Measurements from ENCODE around the gene MRGPRX2. TPM values are rescaled to one million over a fixed set of nuclear protein-coding genes. Genes with fewer than 3 reads are reported as not detected.

The MRGPRX2 gene
- total and polyA plus RNA-seq, 9 of the 15 experiments (the other 6 are each of a cell fraction or from before 2014, with no cell fraction given) = not detected

- in situ Hi-C loops (cut with MboI) (no loop called here), intact Hi-C loops (cut with micrococcal nuclease) (no loop called here)
- Histone ChIP-seq H3K27ac (ENCODE audit: extremely low read depth, low read depth, low read length) (no peak overlapping the region), H4K20me1 (replicated peaks; ENCODE audit: control insufficient read depth, insufficient read depth, low read length) (no peaks in the 10 kb centered on the region), H3K4me2 (ENCODE audit: insufficient read depth, low read length) (no peak overlapping the region), H3K9me1 (ENCODE audit: control insufficient read depth, insufficient read depth, low read length) (no peaks in the 10 kb centered on the region), H2AFZ (ENCODE audit: low read depth, low read length) (no peak overlapping the region), H3K4me3 (no peak overlapping the region), H3K9ac (ENCODE audit: insufficient read depth in 1 of 2, low read depth in 2 of 2, low read length in 2 of 2) (no peak overlapping the region), H3K27me3 (ENCODE audit: control insufficient read depth in 2 of 2, insufficient read depth in 2 of 2, low read length in 2 of 2) (no peaks in the 10 kb centered on the region), H3K79me2 (ENCODE audit: control insufficient read depth, insufficient read depth, low read length) (no peaks in the 10 kb centered on the region), H3K36me3 (ENCODE audit: control insufficient read depth, insufficient read depth, low read length) (no peaks in the 10 kb centered on the region), H3K4me1 (replicated peaks in 1 of 2; ENCODE audit: control insufficient read depth in 2 of 2, insufficient read depth in 2 of 2, low read length in 2 of 2) (no peaks in the 10 kb centered on the region), H3K9me3 (replicated peaks; ENCODE audit: control insufficient read depth, insufficient read depth, low read depth, low read length) (no peaks in the 10 kb centered on the region)
- POLR2A ChIA-PET = interaction anchor here (0.9 kb wide), 1 partner anchor 11 kb away, joined by 4 read pairs; no protein-coding TSS in a partner anchor
- TF ChIP-seq C11orf30 (IDR thresholded peaks at IDR 0.05; ENCODE audit: low read depth) (peak; percentile 34; the same call in 1 of the 2 replicates), KLF1 (tag; IDR thresholded peaks at IDR 0.05) (no peak), ZNF316 (IDR thresholded peaks at IDR 0.05) (peak; percentile 69), ZBED1 (IDR thresholded peaks at IDR 0.05) (no peak), MAFF (IDR thresholded peaks at IDR 0.05; ENCODE audit: low read length) (peak; percentile 46; the same call in 1 of the 2 replicates), MAFG (tag; conservative IDR thresholded peaks at IDR 0.05) (0 out of 2 replicates have a peak, but pooled peaks have one; percentile 28)
- WGBS (ENCODE audit: insufficient coverage, low coverage, missing lambda C conversion rate) = 0% methylated on average over 1 of the region's 1 CpG
- no TSS peak for BruUV-seq (replicated peaks)
- FAIRE-seq (no peak), DNase-seq (ENCODE audit: extremely low read depth in 1 of 4, low spot score in 3 of 4) (no peak), ATAC-seq (no peak)
- CTCF ChIA-PET (ENCODE audit: low intra/inter-chr PET ratio) = no interaction called here
These were observed 21.1 kb downstream of the MRGPRX2 start for GRCh38 chr11:19039409-19039808.

DNA sequence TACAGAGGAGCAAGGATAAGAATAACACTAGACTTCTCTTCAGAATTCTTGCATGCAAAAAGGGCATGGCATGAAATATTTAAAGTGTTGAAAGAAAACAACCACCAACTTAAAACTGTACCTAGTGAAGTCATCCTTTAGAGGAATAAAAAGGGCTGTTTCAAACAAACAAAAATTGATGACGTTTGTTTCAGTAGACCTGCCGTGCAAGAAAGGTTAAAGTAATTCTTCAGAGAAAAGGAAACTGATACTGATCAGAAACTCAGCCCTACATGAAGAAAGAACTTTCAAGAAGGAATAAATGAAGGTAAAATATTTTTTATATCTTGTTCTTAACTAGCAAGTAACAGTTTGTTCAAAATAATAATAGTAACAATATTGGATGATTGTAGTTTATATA is 27.5 kb downstream of the MRGPRX2 start:
- Histone ChIP-seq H4K20me1 (replicated peaks; ENCODE audit: control insufficient read depth, insufficient read depth, low read length) (no peaks in the 10 kb centered on the region), H2AFZ (ENCODE audit: low read depth, low read length) (no peak overlapping the region), H3K27ac (ENCODE audit: extremely low read depth, low read depth, low read length) (no peak overlapping the region), H3K4me3 (no peak overlapping the region), H3K27me3 (ENCODE audit: control insufficient read depth in 2 of 2, insufficient read depth in 2 of 2, low read length in 2 of 2) (no peaks in the 10 kb centered on the region), H3K4me1 (replicated peaks in 1 of 2; ENCODE audit: control insufficient read depth in 2 of 2, insufficient read depth in 2 of 2, low read length in 2 of 2) (no peaks in the 10 kb centered on the region), H3K9me3 (replicated peaks; ENCODE audit: control insufficient read depth, insufficient read depth, low read depth, low read length) (no peaks in the 10 kb centered on the region), H3K9ac (ENCODE audit: insufficient read depth in 1 of 2, low read depth in 2 of 2, low read length in 2 of 2) (no peak overlapping the region), H3K36me3 (ENCODE audit: control insufficient read depth, insufficient read depth, low read length) (no peaks in the 10 kb centered on the region), H3K79me2 (ENCODE audit: control insufficient read depth, insufficient read depth, low read length) (no peaks in the 10 kb centered on the region), H3K4me2 (ENCODE audit: insufficient read depth, low read length) (no peak overlapping the region), H3K9me1 (ENCODE audit: control insufficient read depth, insufficient read depth, low read length) (no peaks in the 10 kb centered on the region)
- no peak for DNase-seq (ENCODE audit: extremely low read depth in 1 of 4, low spot score in 3 of 4)
- no TSS peak for BruUV-seq (replicated peaks)
- in situ Hi-C loops (cut with MboI) = no loop called here
- WGBS (ENCODE audit: insufficient coverage, low coverage, missing lambda C conversion rate) = 0% methylated on average over 2 of the region's 2 CpGs
- ChIA-PET CTCF (ENCODE audit: low intra/inter-chr PET ratio) (no interaction called here), POLR2A (no interaction called here)
- intact Hi-C loops (cut with micrococcal nuclease) = no loop called here
- no peak for FAIRE-seq
- ATAC-seq = no peak
- TF ChIP-seq, protein P1, sequence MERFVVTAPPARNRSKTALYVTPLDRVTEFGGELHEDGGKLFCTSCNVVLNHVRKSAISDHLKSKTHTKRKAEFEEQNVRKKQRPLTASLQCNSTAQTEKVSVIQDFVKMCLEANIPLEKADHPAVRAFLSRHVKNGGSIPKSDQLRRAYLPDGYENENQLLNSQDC (CRISPR knock-in tag; IDR thresholded peaks at IDR 0.05) = no peak
- TF ChIP-seq, protein P2, sequence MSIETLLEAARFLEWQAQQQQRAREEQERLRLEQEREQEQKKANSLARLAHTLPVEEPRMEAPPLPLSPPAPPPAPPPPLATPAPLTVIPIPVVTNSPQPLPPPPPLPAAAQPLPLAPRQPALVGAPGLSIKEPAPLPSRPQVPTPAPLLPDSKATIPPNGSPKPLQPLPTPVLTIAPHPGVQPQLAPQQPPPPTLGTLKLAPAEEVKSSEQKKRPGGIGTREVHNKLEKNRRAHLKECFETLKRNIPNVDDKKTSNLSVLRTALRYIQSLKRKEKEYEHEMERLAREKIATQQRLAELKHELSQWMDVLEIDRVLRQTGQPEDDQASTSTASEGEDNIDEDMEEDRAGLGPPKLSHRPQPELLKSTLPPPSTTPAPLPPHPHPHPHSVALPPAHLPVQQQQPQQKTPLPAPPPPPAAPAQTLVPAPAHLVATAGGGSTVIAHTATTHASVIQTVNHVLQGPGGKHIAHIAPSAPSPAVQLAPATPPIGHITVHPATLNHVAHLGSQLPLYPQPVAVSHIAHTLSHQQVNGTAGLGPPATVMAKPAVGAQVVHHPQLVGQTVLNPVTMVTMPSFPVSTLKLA (conservative IDR thresholded peaks at IDR 0.05) = no peak
- TF ChIP-seq CHD2 (IDR thresholded peaks at IDR 0.05; ENCODE audit: low read depth, low read length) = no peak
- TF ChIP-seq, protein P3, sequence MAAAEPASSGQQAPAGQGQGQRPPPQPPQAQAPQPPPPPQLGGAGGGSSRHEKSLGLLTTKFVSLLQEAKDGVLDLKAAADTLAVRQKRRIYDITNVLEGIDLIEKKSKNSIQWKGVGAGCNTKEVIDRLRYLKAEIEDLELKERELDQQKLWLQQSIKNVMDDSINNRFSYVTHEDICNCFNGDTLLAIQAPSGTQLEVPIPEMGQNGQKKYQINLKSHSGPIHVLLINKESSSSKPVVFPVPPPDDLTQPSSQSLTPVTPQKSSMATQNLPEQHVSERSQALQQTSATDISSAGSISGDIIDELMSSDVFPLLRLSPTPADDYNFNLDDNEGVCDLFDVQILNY (CRISPR knock-in tag; IDR thresholded peaks at IDR 0.05) = no peak
- no peak for TF ChIP-seq NR3C1 (CRISPR knock-in tag; IDR thresholded peaks at IDR 0.05)
- no peak for TF ChIP-seq MEF2D (tag; conservative IDR thresholded peaks at IDR 0.05; ENCODE audit: low read depth)
- no peak for TF ChIP-seq MAFF (IDR thresholded peaks at IDR 0.05; ENCODE audit: low read length)
- TF ChIP-seq TSC22D4 (tag; IDR thresholded peaks at IDR 0.05) = no peak
- no peak for TF ChIP-seq CHCHD3 (CRISPR knock-in tag; IDR thresholded peaks at IDR 0.05)
- TF ChIP-seq FOXK2 (conservative IDR thresholded peaks at IDR 0.05 in 1 of 2, IDR thresholded peaks at IDR 0.05 in 1 of 2; ENCODE audit: low read depth in 2 of 2) = no peak
- no peak for TF ChIP-seq U2AF1 (optimal IDR thresholded peaks at IDR 0.05; ENCODE audit: low read depth, low read length)
- no peak for TF ChIP-seq ZNF717 (CRISPR knock-in tag; IDR thresholded peaks at IDR 0.05)
